ENCODE results near the gene SFTPB. TPM values are rescaled to one million over a fixed set of nuclear protein-coding genes. Genes with fewer than 3 reads are reported as not detected.
A peak's percentile ranks its signal among the peaks of the same experiment; 100 is the strongest.
"Not testable (repeated sequence)": the region's sequence is repeated elsewhere in the genome, so short reads cannot be mapped to it uniquely, and the experiment has no call there.

SFTPB gene
- total RNA-seq, 1 experiment from 2014 or later, result not detected

- Histone ChIP-seq H3K36me3 (ENCODE audit: low read depth) (peaks cover 42% of the 10 kb centered on the region), H3K4me2 (no peak overlapping the region), H3K4me3 (no peak overlapping the region), H3K27me3 (ENCODE audit: insufficient read depth, low read depth) (no peaks in the 10 kb centered on the region), H3F3A (ENCODE audit: insufficient read depth, low read depth) (peaks cover 8% of the 10 kb centered on the region; the same call in 1 of the 2 replicates), H3K27ac (no peak overlapping the region), H4K20me1 (ENCODE audit: insufficient read depth) (peaks cover 16% of the 10 kb centered on the region), H2AFZ (no peak overlapping the region), H3K79me2 (ENCODE audit: low read depth) (peaks cover 17% of the 10 kb centered on the region), H3K9me2 (ENCODE audit: insufficient read depth) (no peaks in the 10 kb centered on the region), H3K9me3 (ENCODE audit: insufficient read depth, low read depth) (no peaks in the 10 kb centered on the region), H3K4me1 (replicated peaks; ENCODE audit: insufficient read depth) (peaks cover 7% of the 10 kb centered on the region; the same call in 1 of the 2 replicates)
- intact Hi-C loops (cut with micrococcal nuclease; ENCODE audit: unreplicated experiment), result no loop called here
- DNase-seq, result no peak
- TF ChIP-seq CTCF (conservative IDR thresholded peaks at IDR 0.05) (no peak), EZH2 (IDR thresholded peaks at IDR 0.05; ENCODE audit: low read depth) (no peak)
- BruUV-seq (replicated peaks), result no TSS peak
- ChIA-PET POLR2A (ENCODE audit: unreplicated experiment) (no interaction called here), CTCF (no interaction called here)
Measured at GRCh38 chr2:85623991-85624390, 44.0 kb downstream of the SFTPB start.

GRCh38 chr2:85621338-85621737 lies 46.7 kb downstream of the SFTPB start:
- no peak overlapping the region for H3K4me2 ChIP-seq
- intact Hi-C loops (cut with micrococcal nuclease; ENCODE audit: unreplicated experiment), result no loop called here
- CTCF ChIA-PET, result interaction anchor here (0.6 kb wide), 1 partner anchor 48 kb away, joined by 7 read pairs; no protein-coding TSS in a partner anchor

GRCh38 chr2:85619617-85620016 lies 48.4 kb downstream of the SFTPB start:
- peaks cover 29% of the 10 kb centered on the region for H3K4me1 ChIP-seq (replicated peaks; ENCODE audit: insufficient read depth)
- POLR2A ChIA-PET (ENCODE audit: unreplicated experiment), result interaction anchor here (0.6 kb wide), 2 partner anchors 16 to 182 kb away, joined by 7 read pairs; no protein-coding TSS in a partner anchor
- no peaks in the 10 kb centered on the region for H3K9me2 ChIP-seq (ENCODE audit: insufficient read depth)
- no peaks in the 10 kb centered on the region for H3K9me3 ChIP-seq (ENCODE audit: insufficient read depth, low read depth)
- H3K79me2 ChIP-seq (ENCODE audit: low read depth), result peaks cover 54% of the 10 kb centered on the region
- no peak for DNase-seq
- H3K27ac ChIP-seq, result no peak overlapping the region; the same call in 1 of the 2 replicates
- no peak overlapping the region for H2AFZ ChIP-seq
- H3K36me3 ChIP-seq (ENCODE audit: low read depth), result peaks cover 34% of the 10 kb centered on the region
- TF ChIP-seq EZH2 (IDR thresholded peaks at IDR 0.05; ENCODE audit: low read depth) (no peak), CTCF (conservative IDR thresholded peaks at IDR 0.05) (no peak)
- H3K4me2 ChIP-seq, result no peak overlapping the region
- CTCF ChIA-PET, result interaction anchor here (0.5 kb wide), 1 partner anchor 16 kb away, joined by 5 read pairs; no protein-coding TSS in a partner anchor
- no peaks in the 10 kb centered on the region for H3K27me3 ChIP-seq (ENCODE audit: insufficient read depth, low read depth)
- H4K20me1 ChIP-seq (ENCODE audit: insufficient read depth), result peaks cover 30% of the 10 kb centered on the region
- intact Hi-C loops (cut with micrococcal nuclease; ENCODE audit: unreplicated experiment), result no loop called here
- no TSS peak for BruUV-seq (replicated peaks)
- H3K4me3 ChIP-seq, result no peak overlapping the region
- H3F3A ChIP-seq (ENCODE audit: insufficient read depth, low read depth), result peaks cover 24% of the 10 kb centered on the region; the same call in 1 of the 2 replicates

More at GRCh38 chr2:85621338-85621737, 46.7 kb downstream of the SFTPB start:
- Histone ChIP-seq H4K20me1 (ENCODE audit: insufficient read depth) (peaks cover 30% of the 10 kb centered on the region), H3K4me1 (replicated peaks; ENCODE audit: insufficient read depth) (peaks cover 29% of the 10 kb centered on the region), H3K4me3 (no peak overlapping the region), H3K9me3 (ENCODE audit: insufficient read depth, low read depth) (no peaks in the 10 kb centered on the region), H3K9me2 (ENCODE audit: insufficient read depth) (no peaks in the 10 kb centered on the region), H2AFZ (no peak overlapping the region), H3K27ac (no peak overlapping the region), H3K27me3 (ENCODE audit: insufficient read depth, low read depth) (no peaks in the 10 kb centered on the region), H3F3A (ENCODE audit: insufficient read depth, low read depth) (peaks cover 20% of the 10 kb centered on the region; the same call in 1 of the 2 replicates), H3K79me2 (ENCODE audit: low read depth) (peaks cover 43% of the 10 kb centered on the region), H3K36me3 (ENCODE audit: low read depth) (peaks cover 46% of the 10 kb centered on the region)
- BruUV-seq (replicated peaks), result no TSS peak
- POLR2A ChIA-PET (ENCODE audit: unreplicated experiment), result no interaction called here
- TF ChIP-seq CTCF (conservative IDR thresholded peaks at IDR 0.05) (no peak), EZH2 (IDR thresholded peaks at IDR 0.05; ENCODE audit: low read depth) (no peak)
- DNase-seq, result no peak

- Histone ChIP-seq H3K36me3 (ENCODE audit: low read depth) (peaks cover 18% of the 10 kb centered on the region), H3K4me2 (peak overlapping the region; percentile 96), H3K4me1 (replicated peaks; ENCODE audit: insufficient read depth) (peaks cover 29% of the 10 kb centered on the region), H4K20me1 (ENCODE audit: insufficient read depth) (peaks cover 30% of the 10 kb centered on the region), H3K4me3 (peak overlapping the region; percentile 98; the same call in 1 of the 2 replicates), H3K79me2 (ENCODE audit: low read depth) (peaks cover 58% of the 10 kb centered on the region), H3F3A (ENCODE audit: insufficient read depth, low read depth) (peaks cover 43% of the 10 kb centered on the region)
- H3K27me3 ChIP-seq (ENCODE audit: insufficient read depth, low read depth); H3K9me2 ChIP-seq (ENCODE audit: insufficient read depth); H2AFZ ChIP-seq; H3K9me3 ChIP-seq (ENCODE audit: insufficient read depth, low read depth); DNase-seq; intact Hi-C loops (cut with micrococcal nuclease; ENCODE audit: unreplicated experiment); H3K27ac ChIP-seq; BruUV-seq (replicated peaks): not testable (repeated sequence)
- ChIA-PET CTCF (interaction anchor here (0.7 kb wide), 1 partner anchor 270 kb away, joined by 16 read pairs; no protein-coding TSS in a partner anchor), POLR2A (ENCODE audit: unreplicated experiment) (interaction anchor here (0.6 kb wide), 1 partner anchor 40 kb away, joined by 4 read pairs; the partner anchor contains the start of gene VAMP8)
Measured at GRCh38 chr2:85617723-85618122, 50.3 kb downstream of the SFTPB start.

Data from PC-9 (cell line).